ENCODE data around the gene NAXE.
"Not testable (repeated sequence)": the region's sequence is repeated elsewhere in the genome, so short reads cannot be mapped to it uniquely, and the experiment has no call there.

NAXE gene

GRCh38 chr1:156593661-156593989, 2.0 kb downstream of the NAXE start:
- no peak for DNase-seq (ENCODE audit: low read depth)

GRCh38 chr1:156594190-156594589, 2.6 kb downstream of the NAXE start:
- DNase-seq (ENCODE audit: low read depth) = no peak

DNA sequence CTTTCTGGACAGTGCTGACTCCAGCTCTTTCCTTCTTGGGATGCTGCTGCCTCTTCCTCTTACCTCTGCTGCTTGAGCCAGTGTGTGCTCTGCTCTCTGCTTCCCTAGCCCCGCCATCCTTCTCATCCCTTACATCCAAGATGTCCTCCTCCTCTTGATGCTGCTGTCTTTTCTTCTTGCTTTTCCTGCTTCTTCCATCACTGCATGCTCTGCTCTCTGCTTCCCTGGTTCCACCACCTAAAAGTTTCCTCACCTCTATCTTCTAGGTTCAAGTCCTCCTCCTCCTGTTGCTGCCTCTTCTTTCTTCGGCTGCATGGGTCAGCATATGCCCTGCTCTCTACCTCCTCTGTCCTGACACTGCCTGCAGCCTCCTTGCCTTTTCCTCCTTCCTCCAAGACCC, 3.4 kb downstream of the NAXE start:
- DNase-seq (ENCODE audit: low read depth) = no peak

DNA sequence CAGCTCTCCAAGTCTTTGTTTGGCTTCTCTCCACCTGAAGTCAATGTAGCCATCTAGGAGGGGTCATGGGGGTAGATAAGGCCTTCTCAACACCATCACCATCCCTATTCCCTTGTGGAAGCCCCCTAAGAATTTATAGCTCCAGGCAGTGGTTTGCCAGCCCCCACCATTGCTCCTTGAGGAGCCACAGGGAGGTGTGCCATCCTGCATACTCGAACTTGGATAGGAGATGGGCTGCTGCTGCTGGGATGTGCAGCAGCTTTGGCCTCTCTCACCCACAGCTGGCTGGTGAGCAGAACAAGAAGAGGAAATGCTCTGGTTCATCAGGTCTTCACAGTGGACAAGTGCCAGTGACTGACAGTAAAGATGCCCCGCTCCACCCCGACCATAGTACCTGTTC, 4.8 kb downstream of the NAXE start:
- no peak for DNase-seq (ENCODE audit: low read depth)

DNA sequence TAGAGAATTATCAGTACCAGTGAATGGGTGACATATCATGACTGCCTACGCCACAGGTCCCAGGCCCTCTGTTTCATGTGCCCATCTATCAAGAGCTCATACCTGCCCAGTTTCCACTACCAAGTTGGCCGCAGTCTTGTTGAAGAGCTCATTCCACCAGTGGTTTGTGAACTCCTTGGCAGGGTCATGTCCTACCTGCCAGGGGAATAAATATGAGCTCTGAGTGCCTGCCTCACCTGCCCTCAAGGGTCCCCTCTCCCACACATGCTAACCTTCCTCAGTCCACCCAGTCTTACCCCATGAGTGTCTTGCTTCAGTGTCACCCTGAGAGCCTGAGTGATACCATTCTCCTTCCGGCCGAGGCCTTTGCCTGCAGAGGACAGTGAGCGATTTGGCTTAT, 6.5 kb downstream of the NAXE start:
- no peak for DNase-seq (ENCODE audit: low read depth)

GRCh38 chr1:156598731-156599432, 7.3 kb downstream of the NAXE start:
- DNase-seq (ENCODE audit: low read depth) = no peak

DNA sequence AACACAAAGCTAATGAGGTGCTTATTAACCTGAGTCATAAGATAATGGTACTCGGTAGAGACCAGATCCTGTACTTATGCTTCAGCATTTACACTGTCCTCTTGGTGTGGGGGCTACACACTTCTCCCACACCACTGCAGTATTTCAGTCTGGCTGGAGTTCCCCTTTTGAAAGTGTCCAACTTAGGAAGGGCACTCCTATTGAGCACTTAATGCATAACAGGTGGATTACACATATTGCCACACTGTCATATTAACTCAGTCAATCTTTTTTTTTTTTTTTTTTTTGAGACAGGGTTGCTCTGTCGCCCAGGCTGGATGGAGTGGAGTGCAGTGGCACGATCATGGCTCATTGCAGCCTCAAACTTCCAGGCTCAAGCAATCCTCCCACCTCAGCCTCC, 8.2 kb downstream of the NAXE start:
- no peak for DNase-seq (ENCODE audit: low read depth)

GRCh38 chr1:156600733-156601121, 9.2 kb downstream of the NAXE start:
- DNase-seq (ENCODE audit: low read depth) = no peak

DNA sequence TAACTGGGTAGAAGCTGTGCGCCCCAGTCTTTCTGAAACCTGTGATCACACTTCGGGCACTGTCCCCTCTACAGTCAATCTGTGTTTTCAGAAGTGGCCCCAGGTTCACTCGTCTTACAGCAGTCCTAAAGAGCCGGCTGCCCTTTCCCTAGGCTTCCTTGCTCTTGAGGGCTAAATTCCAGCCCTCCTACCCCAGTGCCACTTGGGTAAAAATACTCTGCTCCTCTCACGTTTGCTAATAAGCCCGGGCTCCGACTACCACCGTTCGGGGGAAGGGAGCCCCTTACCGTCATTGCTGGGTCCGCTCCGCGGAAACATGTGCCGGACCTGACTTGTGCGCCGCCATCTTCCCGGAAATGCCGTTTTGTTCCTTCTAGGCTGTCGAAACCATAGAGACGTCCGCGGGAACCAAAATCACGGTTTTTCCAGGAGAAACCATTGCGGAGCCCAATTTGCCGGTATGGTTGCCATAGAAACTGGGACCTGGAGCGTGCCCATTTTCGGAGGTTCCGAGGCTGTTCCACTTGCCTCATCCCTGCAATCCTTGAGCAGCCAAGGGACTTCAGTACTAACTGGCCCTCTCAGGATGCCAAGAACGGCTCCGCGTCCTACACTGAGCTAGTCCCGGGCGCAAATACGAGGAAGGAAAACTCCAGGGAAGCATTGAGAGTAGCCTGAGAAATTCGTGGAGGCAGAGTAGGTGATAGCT, 9.7 kb downstream of the NAXE start, which contains the start of gene GPATCH4:
Gene GPATCH4, minus strand, starts transcription at position 358 of the 709 bp plus-strand sequence.
- peak; percentile 79 for DNase-seq (ENCODE audit: low read depth)

- no peak for DNase-seq (ENCODE audit: low read depth)
Measured at GRCh38 chr1:156601892-156602291, 10.3 kb downstream of the NAXE start.

DNA sequence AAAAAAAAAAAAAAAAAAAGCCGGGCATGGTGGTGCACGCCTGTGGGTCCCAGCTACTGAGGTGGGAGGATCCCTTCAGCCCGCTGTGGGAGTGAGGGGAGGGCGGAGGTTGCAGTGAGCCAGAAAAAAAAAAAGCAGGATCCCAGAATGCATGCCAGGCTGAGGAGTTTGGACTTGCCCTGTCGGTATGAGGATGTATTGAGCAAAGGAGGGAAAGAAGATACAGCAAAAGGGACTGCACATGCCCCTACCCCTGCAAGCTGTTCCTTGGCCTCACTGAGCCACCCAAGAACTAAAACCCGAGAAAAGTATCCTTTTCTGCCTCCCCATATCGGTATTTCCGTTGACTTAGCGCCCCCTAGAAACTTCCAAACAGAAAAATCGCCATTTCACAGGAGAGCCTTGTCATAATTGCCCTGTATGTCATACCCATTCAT, 11.0 kb downstream of the NAXE start:
- no peak for DNase-seq (ENCODE audit: low read depth)

GRCh38 chr1:156607344-156607743, 15.8 kb downstream of the NAXE start:
- not testable (repeated sequence) for DNase-seq (ENCODE audit: low read depth)

DNA sequence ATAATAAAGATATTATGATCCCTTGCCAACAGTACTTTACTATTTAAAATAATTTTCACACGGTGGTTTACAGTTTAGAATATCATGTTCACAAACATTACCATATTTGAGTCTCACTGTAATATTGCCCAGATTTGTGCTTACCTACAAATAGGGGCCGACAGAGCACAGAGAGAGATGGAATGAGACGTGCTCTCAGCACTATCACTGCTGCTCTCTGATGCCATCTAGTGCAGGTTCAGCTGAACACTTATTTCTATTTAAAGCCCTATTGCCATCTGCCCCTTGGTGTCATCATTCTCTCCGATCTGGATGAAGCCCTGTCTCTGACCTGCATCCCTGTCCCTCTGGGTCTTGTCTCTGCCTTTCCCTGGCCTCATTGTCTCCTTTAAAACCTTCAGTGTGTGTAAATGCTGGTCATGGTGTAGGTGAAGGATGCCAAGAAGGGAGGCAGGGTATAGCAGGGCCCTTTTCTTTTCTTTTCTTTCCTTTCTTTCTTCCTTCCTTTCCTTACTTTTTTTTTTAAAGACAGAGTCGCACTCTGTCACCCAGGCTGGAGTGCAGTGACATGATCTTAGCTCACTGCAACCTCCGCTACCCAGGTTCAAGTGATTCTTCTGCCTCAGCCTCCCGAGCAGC, 16.6 kb downstream of the NAXE start:
- no peak for DNase-seq (ENCODE audit: low read depth)

- no peak for DNase-seq (ENCODE audit: low read depth)
Measured at GRCh38 chr1:156608981-156609380, 17.4 kb downstream of the NAXE start.

GRCh38 chr1:156610072-156610471, 18.5 kb downstream of the NAXE start:
- DNase-seq (ENCODE audit: low read depth) = not testable (repeated sequence)

GRCh38 chr1:156612666-156613065, 21.1 kb downstream of the NAXE start:
- DNase-seq (ENCODE audit: low read depth) = no peak

- DNase-seq (ENCODE audit: low read depth) = no peak
Measured at GRCh38 chr1:156615946-156616345, 24.4 kb downstream of the NAXE start.

DNA sequence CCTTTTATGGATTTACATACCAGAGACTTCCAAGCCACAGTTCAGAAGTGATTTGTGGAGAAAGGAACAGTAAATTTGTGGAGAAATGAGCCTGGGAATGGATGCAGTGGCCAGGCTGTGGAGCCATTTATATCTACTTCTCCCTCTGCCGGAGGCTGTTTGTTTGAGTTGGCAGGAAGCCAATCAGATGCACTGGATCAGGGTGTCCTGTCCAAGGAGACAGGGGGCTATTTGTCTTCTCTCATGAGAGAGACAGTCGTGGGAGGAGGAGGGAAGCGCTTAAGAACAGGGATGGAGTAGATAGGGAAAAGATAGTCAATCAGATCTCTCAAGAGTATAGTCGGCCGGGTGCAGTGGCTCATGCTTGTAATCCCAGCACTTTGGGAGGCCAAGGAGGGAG, 24.9 kb downstream of the NAXE start:
- no peak for DNase-seq (ENCODE audit: low read depth)

DNA sequence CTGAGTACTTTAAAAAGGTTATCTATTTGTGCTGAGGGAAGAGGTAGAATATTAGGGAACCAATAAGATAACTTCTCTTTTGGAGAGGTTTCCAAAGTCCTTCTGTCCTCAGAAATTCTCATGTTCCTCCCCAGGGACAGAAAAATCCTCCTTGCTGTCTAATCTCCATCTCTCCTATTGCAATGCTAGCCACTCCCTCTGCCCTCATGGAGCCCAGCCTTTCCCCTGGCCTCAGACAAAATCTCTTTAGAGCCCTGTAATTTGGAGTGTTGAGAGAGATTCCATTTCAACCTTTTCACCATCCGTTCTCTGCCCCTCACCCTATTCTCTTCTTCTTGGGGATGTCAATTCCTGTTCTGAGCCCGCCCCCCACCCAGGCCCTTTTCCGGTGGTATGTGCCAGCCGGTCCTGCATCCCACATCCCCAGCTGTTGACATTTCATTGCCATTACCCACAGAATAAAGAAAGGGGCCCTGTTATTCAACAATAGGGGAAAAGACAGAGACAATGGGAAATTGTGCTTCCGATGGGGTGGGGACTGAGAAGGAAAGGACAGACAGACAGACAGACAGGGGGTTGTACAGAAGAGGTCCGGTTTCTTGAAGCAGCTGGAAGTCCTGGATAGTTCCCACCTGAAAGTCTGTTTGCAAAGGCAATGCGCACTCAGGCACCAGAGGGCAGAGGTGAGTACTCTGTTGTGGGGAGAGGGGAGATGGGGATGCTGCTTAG, 27.4 kb downstream of the NAXE start, which contains the start of gene HAPLN2:
Gene HAPLN2, plus strand, starts transcription at position 563 of the 729 bp plus-strand sequence. CDS start 4,076 bp downstream, outside the sequence.
- DNase-seq (ENCODE audit: low read depth) = no peak

DNA sequence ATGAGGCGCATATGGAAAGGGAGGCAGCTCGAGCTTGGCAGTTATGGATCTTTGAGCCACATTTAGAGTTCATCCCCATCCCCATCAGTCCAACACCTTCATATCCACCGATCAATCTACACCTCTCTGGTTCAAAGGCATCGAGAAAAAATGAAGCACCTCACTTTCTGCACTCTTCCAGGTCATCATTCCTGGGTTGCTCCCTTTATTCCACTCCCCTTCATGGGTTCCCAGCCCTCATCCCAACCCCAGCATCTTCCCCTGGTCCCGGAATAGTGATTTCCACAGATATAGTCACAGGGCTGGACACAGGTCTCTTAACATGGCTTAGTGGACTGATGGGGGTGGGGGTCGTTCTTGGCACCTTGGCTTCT, 28.0 kb downstream of the NAXE start:
- no peak for DNase-seq (ENCODE audit: low read depth)

DNA sequence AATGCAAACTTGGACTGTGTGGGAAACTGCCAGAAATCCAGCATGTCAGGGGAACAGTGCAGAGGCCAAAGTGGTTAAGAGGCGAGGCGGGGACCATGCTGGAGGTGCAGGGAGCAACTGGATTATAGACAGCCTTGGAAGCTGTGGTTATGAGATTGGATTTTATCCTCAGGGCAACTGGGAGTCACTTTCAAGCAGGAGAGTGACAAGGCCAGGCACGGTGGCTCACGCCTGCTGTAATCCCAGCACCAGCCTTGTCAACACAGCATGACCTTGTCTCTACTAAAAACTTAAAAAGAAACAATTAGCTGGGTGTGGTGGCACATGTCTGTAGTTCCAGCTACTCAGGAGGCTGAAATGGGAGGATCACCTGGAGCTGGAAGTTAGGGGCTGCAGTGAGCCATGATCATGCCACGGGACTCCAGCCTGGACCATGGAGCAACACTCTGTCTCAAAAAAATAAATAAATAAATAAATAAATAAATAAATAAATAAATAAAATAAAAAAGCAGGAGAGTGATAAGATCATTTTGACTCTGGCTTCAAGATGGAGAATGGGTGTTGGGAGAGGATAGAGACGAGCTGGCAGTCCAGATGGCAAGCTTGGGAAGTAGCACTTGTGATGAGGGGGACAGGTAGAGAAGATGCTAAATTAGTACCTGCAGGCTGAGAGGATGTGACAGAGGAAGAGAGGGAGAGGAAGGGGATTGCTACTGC, 31.2 kb downstream of the NAXE start:
- DNase-seq (ENCODE audit: low read depth) = no peak

All from HS-27A (cell line).